K562 (cell line): ENCODE results near the gene PTPRM.

ENCODE experiments used
- ARHGAP35 ChIP-seq: fragments of 450-650 bp; IDR thresholded peaks from 2 replicates; pipeline ENCODE4 v1.6.1; 2018; ENCODE audit not compliant: partially characterized antibody
- CSDE1 ChIP-seq, 2 experiments: fragments of 450-650 bp; IDR thresholded peaks; 2 replicates each; pipeline ENCODE4 v1.6.1; 2016; ENCODE audit warnings: mild to moderate bottlenecking in 1 of 2
- EZH2 ChIP-seq: IDR thresholded peaks from 2 replicates; pipeline ENCODE4 v1.6.1; 2012; ENCODE audit warnings: low read depth, mild to moderate bottlenecking, inconsistent platforms, low read length, borderline replicate concordance
- FOS ChIP-seq: IDR thresholded peaks from 3 replicates; pipeline ENCODE4 v1.6.1; 2011; ENCODE audit not compliant: insufficient read length; ENCODE audit errors: extremely low read depth
- JUN ChIP-seq, 2 experiments: sonication (generic) in 1 of 2; formaldehyde crosslinking in 1 of 2; IDR thresholded peaks; 2 replicates each; pipeline versions ENCODE4 v1.6.1 to v1.8.0; 2012 to 2022; ENCODE audit warnings: borderline replicate concordance in 2 of 2, mild to moderate bottlenecking in 2 of 2, improper control_type of control experiment in 1 of 2, low read depth in 1 of 2, low read length in 1 of 2, missing genetic modification reagents in 1 of 2
- LCOR ChIP-seq: sonication (generic); formaldehyde crosslinking; IDR thresholded peaks from 2 replicates; pipeline ENCODE4 v1.8.0; 2022; ENCODE audit warnings: mild to moderate bottlenecking, missing genetic modification reagents
- RB1 ChIP-seq: fragments of 450-650 bp; IDR thresholded peaks from 2 replicates; pipeline ENCODE4 v1.6.1; 2017; ENCODE audit warnings: low read depth, mild to moderate bottlenecking
- TCF7L2 ChIP-seq: fragments of 150-350 bp; IDR thresholded peaks from 2 replicates; pipeline ENCODE4 v1.6.1; 2016; ENCODE audit warnings: low read depth, mild to moderate bottlenecking, low read length, moderate library complexity
- ZNF717 ChIP-seq: fragments of 250-450 bp; sonication (Bioruptor Pico); IDR thresholded peaks from 2 replicates; pipeline ENCODE4 v1.5.0; 2021
- TF ChIP-seq, protein P1 (sequence below): fragments of 450-650 bp; IDR thresholded peaks from 2 replicates; pipeline ENCODE4 v1.6.1; 2016; ENCODE audit warnings: low read depth
- TF ChIP-seq, protein P2 (sequence below): fragments of 450-650 bp; formaldehyde crosslinking; conservative IDR thresholded peaks from 2 replicates; pipeline ENCODE4 v1.4.0; 2022; ENCODE audit warnings: mild to moderate bottlenecking, missing genetic modification characterization
- TF ChIP-seq, protein P3 (sequence below): fragments of 450-650 bp; IDR thresholded peaks from 2 replicates; pipeline ENCODE4 v1.6.1; 2017; ENCODE audit warnings: antibody characterized with exemption, mild to moderate bottlenecking

DNA sequence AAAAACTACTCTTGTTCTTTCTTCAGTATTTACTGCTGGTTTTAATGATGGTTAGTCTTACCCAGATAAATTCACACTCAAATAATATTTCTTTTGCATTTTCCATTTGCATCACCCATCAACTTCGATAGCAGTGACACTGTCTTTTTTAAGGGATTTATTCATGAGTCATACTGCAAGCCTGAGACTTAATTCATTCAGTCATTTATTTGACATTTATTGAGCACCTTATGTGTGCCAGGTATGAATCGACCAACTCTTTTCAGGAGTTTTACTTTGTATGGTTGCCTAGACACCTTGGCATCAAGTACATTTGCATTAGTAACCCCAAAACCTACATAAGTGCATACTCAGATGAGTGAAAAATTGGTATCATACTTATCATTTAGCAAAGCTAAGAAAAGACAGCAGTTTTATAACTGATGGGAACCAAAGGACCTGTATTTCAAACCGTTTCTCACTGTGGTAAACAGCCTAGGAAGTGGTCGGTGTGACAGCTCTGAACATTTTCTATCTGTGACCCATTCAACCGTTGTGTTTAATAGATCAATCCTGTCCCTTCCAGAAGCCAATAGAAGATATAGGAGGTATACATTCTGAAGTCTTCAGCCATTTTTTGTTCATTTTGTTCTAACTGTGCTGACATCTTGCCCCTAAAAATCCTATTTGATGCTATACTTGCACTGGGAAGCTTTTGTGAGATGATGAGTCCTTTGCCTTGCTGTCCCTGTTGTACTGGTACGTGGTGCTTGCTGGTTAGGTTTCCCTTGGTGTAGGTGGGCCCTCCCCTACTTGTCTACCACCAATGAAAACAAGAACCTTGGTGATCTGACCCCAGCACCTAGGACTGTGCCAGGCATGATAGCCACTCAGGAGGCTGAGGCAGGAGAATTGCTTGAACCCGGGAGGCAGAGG is 557.4 kb downstream of the PTPRM start:
- TF ChIP-seq LCOR = no peak
- TF ChIP-seq ARHGAP35 = no peak
- TF ChIP-seq ZNF717 (CRISPR knock-in tag) = no peak
- TF ChIP-seq RB1 = no peak
- TF ChIP-seq, protein P1, sequence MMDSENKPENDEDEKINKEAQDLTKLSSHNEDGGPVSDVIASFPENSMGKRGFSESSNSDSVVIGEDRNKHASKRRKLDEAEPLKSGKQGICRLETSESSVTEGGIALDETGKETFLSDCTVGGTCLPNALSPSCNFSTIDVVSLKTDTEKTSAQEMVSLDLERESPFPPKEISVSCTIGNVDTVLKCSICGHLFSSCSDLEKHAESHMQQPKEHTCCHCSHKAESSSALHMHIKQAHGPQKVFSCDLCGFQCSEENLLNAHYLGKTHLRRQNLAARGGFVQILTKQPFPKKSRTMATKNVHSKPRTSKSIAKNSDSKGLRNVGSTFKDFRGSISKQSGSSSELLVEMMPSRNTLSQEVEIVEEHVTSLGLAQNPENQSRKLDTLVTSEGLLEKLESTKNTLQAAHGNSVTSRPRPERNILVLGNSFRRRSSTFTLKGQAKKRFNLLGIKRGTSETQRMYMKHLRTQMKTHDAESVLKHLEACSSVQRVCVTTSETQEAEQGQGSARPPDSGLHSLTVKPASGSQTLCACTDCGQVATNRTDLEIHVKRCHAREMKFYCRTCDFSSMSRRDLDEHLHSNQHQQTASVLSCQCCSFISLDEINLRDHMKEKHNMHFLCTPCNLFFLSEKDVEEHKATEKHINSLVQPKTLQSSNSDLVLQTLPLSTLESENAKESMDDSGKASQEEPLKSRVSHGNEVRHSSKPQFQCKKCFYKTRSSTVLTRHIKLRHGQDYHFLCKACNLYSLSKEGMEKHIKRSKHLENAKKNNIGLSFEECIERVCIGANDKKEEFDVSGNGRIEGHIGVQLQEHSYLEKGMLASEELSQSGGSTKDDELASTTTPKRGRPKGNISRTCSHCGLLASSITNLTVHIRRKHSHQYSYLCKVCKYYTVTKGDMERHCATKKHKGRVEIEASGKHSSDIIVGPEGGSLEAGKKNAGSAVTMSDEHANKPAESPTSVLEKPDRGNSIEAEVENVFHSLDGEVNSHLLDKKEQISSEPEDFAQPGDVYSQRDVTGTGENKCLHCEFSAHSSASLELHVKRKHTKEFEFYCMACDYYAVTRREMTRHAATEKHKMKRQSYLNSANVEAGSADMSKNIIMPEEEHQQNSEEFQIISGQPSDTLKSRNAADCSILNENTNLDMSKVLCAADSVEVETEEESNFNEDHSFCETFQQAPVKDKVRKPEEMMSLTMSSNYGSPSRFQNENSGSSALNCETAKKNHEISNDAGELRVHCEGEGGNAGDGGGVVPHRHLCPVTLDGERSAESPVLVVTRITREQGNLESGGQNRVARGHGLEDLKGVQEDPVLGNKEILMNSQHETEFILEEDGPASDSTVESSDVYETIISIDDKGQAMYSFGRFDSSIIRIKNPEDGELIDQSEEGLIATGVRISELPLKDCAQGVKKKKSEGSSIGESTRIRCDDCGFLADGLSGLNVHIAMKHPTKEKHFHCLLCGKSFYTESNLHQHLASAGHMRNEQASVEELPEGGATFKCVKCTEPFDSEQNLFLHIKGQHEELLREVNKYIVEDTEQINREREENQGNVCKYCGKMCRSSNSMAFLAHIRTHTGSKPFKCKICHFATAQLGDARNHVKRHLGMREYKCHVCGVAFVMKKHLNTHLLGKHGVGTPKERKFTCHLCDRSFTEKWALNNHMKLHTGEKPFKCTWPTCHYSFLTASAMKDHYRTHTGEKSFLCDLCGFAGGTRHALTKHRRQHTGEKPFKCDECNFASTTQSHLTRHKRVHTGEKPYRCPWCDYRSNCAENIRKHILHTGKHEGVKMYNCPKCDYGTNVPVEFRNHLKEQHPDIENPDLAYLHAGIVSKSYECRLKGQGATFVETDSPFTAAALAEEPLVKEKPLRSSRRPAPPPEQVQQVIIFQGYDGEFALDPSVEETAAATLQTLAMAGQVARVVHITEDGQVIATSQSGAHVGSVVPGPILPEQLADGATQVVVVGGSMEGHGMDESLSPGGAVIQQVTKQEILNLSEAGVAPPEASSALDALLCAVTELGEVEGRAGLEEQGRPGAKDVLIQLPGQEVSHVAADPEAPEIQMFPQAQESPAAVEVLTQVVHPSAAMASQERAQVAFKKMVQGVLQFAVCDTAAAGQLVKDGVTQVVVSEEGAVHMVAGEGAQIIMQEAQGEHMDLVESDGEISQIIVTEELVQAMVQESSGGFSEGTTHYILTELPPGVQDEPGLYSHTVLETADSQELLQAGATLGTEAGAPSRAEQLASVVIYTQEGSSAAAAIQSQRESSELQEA = no peak
- TF ChIP-seq, protein P2, sequence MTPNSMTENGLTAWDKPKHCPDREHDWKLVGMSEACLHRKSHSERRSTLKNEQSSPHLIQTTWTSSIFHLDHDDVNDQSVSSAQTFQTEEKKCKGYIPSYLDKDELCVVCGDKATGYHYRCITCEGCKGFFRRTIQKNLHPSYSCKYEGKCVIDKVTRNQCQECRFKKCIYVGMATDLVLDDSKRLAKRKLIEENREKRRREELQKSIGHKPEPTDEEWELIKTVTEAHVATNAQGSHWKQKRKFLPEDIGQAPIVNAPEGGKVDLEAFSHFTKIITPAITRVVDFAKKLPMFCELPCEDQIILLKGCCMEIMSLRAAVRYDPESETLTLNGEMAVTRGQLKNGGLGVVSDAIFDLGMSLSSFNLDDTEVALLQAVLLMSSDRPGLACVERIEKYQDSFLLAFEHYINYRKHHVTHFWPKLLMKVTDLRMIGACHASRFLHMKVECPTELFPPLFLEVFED = no peak
- TF ChIP-seq EZH2 = no peak
- TF ChIP-seq CSDE1 (IDR thresholded peaks at IDR 0.05) = no peak
- TF ChIP-seq TCF7L2 = no peak
- no peak for TF ChIP-seq FOS
- TF ChIP-seq, protein P3, sequence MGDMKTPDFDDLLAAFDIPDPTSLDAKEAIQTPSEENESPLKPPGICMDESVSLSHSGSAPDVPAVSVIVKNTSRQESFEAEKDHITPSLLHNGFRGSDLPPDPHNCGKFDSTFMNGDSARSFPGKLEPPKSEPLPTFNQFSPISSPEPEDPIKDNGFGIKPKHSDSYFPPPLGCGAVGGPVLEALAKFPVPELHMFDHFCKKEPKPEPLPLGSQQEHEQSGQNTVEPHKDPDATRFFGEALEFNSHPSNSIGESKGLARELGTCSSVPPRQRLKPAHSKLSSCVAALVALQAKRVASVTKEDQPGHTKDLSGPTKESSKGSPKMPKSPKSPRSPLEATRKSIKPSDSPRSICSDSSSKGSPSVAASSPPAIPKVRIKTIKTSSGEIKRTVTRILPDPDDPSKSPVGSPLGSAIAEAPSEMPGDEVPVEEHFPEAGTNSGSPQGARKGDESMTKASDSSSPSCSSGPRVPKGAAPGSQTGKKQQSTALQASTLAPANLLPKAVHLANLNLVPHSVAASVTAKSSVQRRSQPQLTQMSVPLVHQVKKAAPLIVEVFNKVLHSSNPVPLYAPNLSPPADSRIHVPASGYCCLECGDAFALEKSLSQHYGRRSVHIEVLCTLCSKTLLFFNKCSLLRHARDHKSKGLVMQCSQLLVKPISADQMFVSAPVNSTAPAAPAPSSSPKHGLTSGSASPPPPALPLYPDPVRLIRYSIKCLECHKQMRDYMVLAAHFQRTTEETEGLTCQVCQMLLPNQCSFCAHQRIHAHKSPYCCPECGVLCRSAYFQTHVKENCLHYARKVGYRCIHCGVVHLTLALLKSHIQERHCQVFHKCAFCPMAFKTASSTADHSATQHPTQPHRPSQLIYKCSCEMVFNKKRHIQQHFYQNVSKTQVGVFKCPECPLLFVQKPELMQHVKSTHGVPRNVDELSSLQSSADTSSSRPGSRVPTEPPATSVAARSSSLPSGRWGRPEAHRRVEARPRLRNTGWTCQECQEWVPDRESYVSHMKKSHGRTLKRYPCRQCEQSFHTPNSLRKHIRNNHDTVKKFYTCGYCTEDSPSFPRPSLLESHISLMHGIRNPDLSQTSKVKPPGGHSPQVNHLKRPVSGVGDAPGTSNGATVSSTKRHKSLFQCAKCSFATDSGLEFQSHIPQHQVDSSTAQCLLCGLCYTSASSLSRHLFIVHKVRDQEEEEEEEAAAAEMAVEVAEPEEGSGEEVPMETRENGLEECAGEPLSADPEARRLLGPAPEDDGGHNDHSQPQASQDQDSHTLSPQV = no peak
- no peak for TF ChIP-seq JUN (IDR thresholded peaks at IDR 0.05; ENCODE audit: borderline replicate concordance, low read depth, low read length)
- no peak for TF ChIP-seq JUN (CRISPR knock-in tag; IDR thresholded peaks at IDR 0.05; ENCODE audit: borderline replicate concordance)
